HCT116 (cell line): Measurements from ENCODE around the gene ARHGAP33. TPM values are rescaled to one million over a fixed set of nuclear protein-coding genes. Genes with fewer than 3 reads are reported as not detected.

ENCODE experiments used
- ATAC-seq: fragments of 200-7000 bp; cut with Tn5 transposase; 2 replicates; pipeline ENCODE4 v1.9.1; 2020; ENCODE audit warnings: mild to moderate bottlenecking, moderate library complexity
- BruUV-seq: library from RNA; stranded (reverse); fragments of 400-500 nt; replicated peaks from 2 replicates; lab custom pipeline; 2021; lab: Mats Ljungman, UMichigan
- CTCF ChIA-PET: fragments of 300-600 bp; sonication (Branson Sonifier 250); formaldehyde crosslinking; loops from one replicate; lab custom pipeline; 2021; ENCODE audit warnings: antibody characterized with exemption; lab: Charles Lee
- POLR2A ChIA-PET: fragments of 300-600, 350-600 bp; sonication (Branson Sonifier 250); formaldehyde crosslinking; loops from one replicate; lab custom pipeline; 2021; ENCODE audit warnings: antibody characterized with exemption; lab: Charles Lee
- RAD21 ChIA-PET, 2 experiments: fragments of 300-600 bp; sonication (Branson Sonifier 250); formaldehyde crosslinking; loops; one replicate each; lab custom pipeline; 2023; ENCODE audit warnings: low total read pairs in 2 of 2; ENCODE audit not compliant: uncharacterized antibody in 2 of 2, unreplicated experiment in 2 of 2, low non-redundant PET in 1 of 2; lab: Charles Lee
- DNase-seq: peaks from one replicate; pipeline ENCODE4 v3.0.0-alpha.2; 2010; ENCODE audit warnings: low read depth, low spot score
- H2AFZ ChIP-seq: fragments of 200-600 bp; shearing (Covaris generic), sonication (generic); 2 replicates; pipeline ENCODE4 v1.6.1; 2017; ENCODE audit warnings: low read depth, mixed run types, mixed read lengths, antibody characterized with exemption, low read length; ENCODE audit not compliant: poor library complexity, severe bottlenecking
- H3K27ac ChIP-seq: 2 replicates; pipeline ENCODE4 v1.5.1; 2012; ENCODE audit warnings: low read depth, low read length
- H3K27me3 ChIP-seq: fragments of 200-600 bp; sonication (generic); 2 replicates; pipeline ENCODE4 v1.6.1; 2016; ENCODE audit warnings: mixed run types, low read length, mixed read lengths; ENCODE audit not compliant: insufficient read depth
- H3K36me3 ChIP-seq, 2 experiments: fragments of 200-500 bp in 1 of 2; fragments of 200-600 bp in 1 of 2; sonication (Bioruptor generic) in 1 of 2; sonication (generic) in 1 of 2; 2 replicates each; pipeline versions ENCODE4 v1.5.1 to v1.6.1; 2014 to 2016; ENCODE audit warnings: low read length in 2 of 2, inconsistent platforms in 1 of 2, mixed read lengths in 1 of 2, mixed run types in 1 of 2; ENCODE audit not compliant: insufficient read depth in 2 of 2, control insufficient read depth in 1 of 2
- H3K4me1 ChIP-seq, 2 experiments: fragments of 200-600 bp in 1 of 2; sonication (generic) in 1 of 2; 2 replicates each; pipeline versions ENCODE4 v1.5.1 to v1.6.1; 2012 to 2017; ENCODE audit warnings: low read length in 2 of 2, inconsistent platforms in 1 of 2, mild to moderate bottlenecking in 1 of 2, mixed read lengths in 1 of 2, mixed run types in 1 of 2, moderate library complexity in 1 of 2; ENCODE audit not compliant: insufficient read depth in 2 of 2, control insufficient read depth in 1 of 2
- H3K4me2 ChIP-seq: fragments of 200-600 bp; sonication (generic); 2 replicates; pipeline ENCODE4 v1.6.1; 2017; ENCODE audit warnings: mixed run types, low read length, mixed read lengths
- H3K4me3 ChIP-seq, 2 experiments: fragments of 200-600 bp in 1 of 2; sonication (generic) in 1 of 2; replicated peaks in 1 of 2; 2 replicates each; pipeline ENCODE4 v1.5.1; 2011 to 2016; ENCODE audit warnings: low read length in 2 of 2, control low read depth in 1 of 2, low read depth in 1 of 2, mild to moderate bottlenecking in 1 of 2, mixed read lengths in 1 of 2, mixed run types in 1 of 2
- H3K79me2 ChIP-seq: fragments of 200-600 bp; sonication (generic); 2 replicates; pipeline ENCODE4 v1.6.1; 2017; ENCODE audit warnings: mild to moderate bottlenecking, mixed run types, low read length, moderate library complexity, mixed read lengths; ENCODE audit not compliant: insufficient read depth
- H3K9ac ChIP-seq: fragments of 200-600 bp; sonication (generic); 2 replicates; pipeline ENCODE4 v1.6.1; 2016; ENCODE audit warnings: low read length, mixed read lengths
- H3K9me2 ChIP-seq: fragments of 200-600 bp; sonication (generic), shearing (Covaris generic); 2 replicates; pipeline ENCODE4 v1.6.1; 2017; ENCODE audit warnings: mixed run types, mild to moderate bottlenecking, moderate library complexity; ENCODE audit not compliant: insufficient read depth
- H3K9me3 ChIP-seq, 2 experiments: fragments of 200-500 bp in 1 of 2; fragments of 200-600 bp in 1 of 2; sonication (Bioruptor generic) in 1 of 2; sonication (generic) in 1 of 2; 2 replicates each; pipeline ENCODE4 v1.6.1; 2014 to 2017; ENCODE audit warnings: low read length in 2 of 2, mixed read lengths in 2 of 2, inconsistent platforms in 1 of 2, low read depth in 1 of 2, mild to moderate bottlenecking in 1 of 2, mixed run types in 1 of 2, moderate library complexity in 1 of 2; ENCODE audit not compliant: control insufficient read depth in 1 of 2, insufficient read depth in 1 of 2
- H4K20me1 ChIP-seq: fragments of 200-600 bp; sonication (generic), shearing (Covaris generic); 2 replicates; pipeline ENCODE4 v1.6.1; 2017; ENCODE audit warnings: mixed run types, mild to moderate bottlenecking, moderate library complexity; ENCODE audit not compliant: insufficient read depth
- CEBPB ChIP-seq: IDR thresholded peaks from 2 replicates; pipeline ENCODE4 v1.6.1; 2012; ENCODE audit warnings: low read depth
- EGR1 ChIP-seq: IDR thresholded peaks from 2 replicates; pipeline ENCODE4 v1.6.1; 2012; ENCODE audit warnings: low read depth
- POLR2AphosphoS5 ChIP-seq: IDR thresholded peaks from 2 replicates; pipeline ENCODE4 v1.6.1; 2011; ENCODE audit warnings: mild to moderate bottlenecking, low read depth, low read length, moderate library complexity
- RAD21 ChIP-seq: IDR thresholded peaks from 2 replicates; pipeline ENCODE4 v1.6.1; 2012; ENCODE audit warnings: low read depth, mild to moderate bottlenecking
- TCF7L2 ChIP-seq: IDR thresholded peaks from 2 replicates; pipeline ENCODE4 v1.7.0; 2011; ENCODE audit warnings: borderline replicate concordance, inconsistent platforms; ENCODE audit not compliant: insufficient read depth, insufficient read length; ENCODE audit errors: extremely low read depth
- YY1 ChIP-seq: IDR thresholded peaks from 2 replicates; pipeline ENCODE4 v1.6.1; 2011; ENCODE audit warnings: low read length, low read depth, moderate library complexity, mild to moderate bottlenecking; ENCODE audit not compliant: insufficient replicate concordance; ENCODE audit errors: extremely low read depth
- ZNF274 ChIP-seq: fragments of 200-500 bp; sonication (Bioruptor generic); IDR thresholded peaks from 2 replicates; pipeline ENCODE4 v1.6.1; 2014; ENCODE audit warnings: mild to moderate bottlenecking, low read depth, low read length, inconsistent platforms
- intact Hi-C: fragments of 100-400 bp; cut with micrococcal nuclease; formaldehyde crosslinking; loops from 2 replicates; pipeline ENCODE4 v1.10.0; 2022
- total RNA-seq: library from RNA; stranded (reverse); gene quantifications from one replicate; pipeline ENCODE4 v1.2.1, GENCODE V29; 2021; ENCODE audit not compliant: unreplicated experiment
- TF ChIP-seq, protein P1 (sequence below), 3 experiments: fragments of 200-600 bp in 1 of 3; sonication (generic) in 1 of 3; IDR thresholded peaks in 2 of 3; conservative IDR thresholded peaks in 1 of 3; 2 replicates each; pipeline ENCODE4 v1.5.1; 2012 to 2017; ENCODE audit warnings: low read depth in 2 of 3, low read length in 2 of 3, antibody characterized with exemption in 1 of 3, borderline replicate concordance in 1 of 3, control low read depth in 1 of 3, mild to moderate bottlenecking in 1 of 3, mixed read lengths in 1 of 3, mixed run types in 1 of 3, moderate library complexity in 1 of 3; ENCODE audit not compliant: insufficient read depth in 1 of 3
- TF ChIP-seq, protein P2 (sequence below): IDR thresholded peaks from 2 replicates; pipeline ENCODE4 v1.6.1; 2012
- TF ChIP-seq, protein P3 (sequence below): IDR thresholded peaks from 2 replicates; pipeline ENCODE4 v1.6.1; 2011; ENCODE audit warnings: mild to moderate bottlenecking, low read length, moderate library complexity; ENCODE audit not compliant: insufficient replicate concordance; ENCODE audit errors: extremely low read depth

ARHGAP33 gene
- total RNA-seq, 1 experiment from 2014 or later = 30.2 TPM

DNA sequence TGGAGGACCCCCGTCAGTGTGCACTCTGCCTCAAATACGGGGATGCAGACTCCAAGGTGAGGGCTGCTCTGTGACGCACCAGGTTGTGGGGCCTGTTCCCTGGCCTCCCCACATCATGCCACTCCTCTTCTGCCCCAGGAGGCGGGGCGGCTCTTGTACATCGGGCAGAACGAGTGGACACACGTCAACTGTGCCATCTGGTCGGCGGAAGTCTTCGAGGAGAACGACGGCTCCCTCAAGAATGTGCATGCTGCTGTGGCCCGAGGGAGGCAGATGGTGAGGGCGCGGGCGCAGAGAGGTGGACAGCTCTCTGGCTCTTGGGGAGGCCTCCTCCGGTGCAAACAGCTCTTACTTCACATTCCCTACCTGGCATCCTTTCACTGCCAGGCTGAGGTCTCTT, 46.3 kb upstream of the ARHGAP33 start:
- CTCF ChIA-PET = no interaction called here
- H3K36me3 ChIP-seq = peaks cover 55 to 65% of the 10 kb centered on the region in 2 experiments
- H4K20me1 ChIP-seq = no peaks in the 10 kb centered on the region

DNA sequence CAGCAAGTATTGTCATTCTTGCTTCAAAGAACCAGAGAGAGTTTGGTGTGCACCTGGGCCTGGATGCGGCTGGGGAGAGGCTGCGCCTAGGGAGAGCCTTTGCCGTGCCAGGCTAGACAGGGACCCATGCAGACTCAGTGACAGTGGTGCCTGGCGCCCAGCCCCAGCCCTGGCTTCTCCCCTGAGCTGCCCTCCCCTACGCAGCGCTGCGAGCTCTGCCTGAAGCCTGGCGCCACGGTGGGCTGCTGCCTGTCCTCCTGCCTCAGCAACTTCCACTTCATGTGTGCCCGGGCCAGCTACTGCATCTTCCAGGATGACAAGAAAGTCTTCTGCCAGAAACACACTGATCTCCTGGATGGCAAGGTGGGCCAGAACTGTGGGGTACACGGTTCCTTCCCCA, 45.6 kb upstream of the ARHGAP33 start:
- H3K9me3 ChIP-seq = no peaks in the 10 kb centered on the region
- no peak overlapping the region for H3K27ac ChIP-seq
- ATAC-seq = no peak
- no peak for DNase-seq
- H4K20me1 ChIP-seq = no peaks in the 10 kb centered on the region
- peaks cover 51 to 64% of the 10 kb centered on the region in 2 experiments for H3K36me3 ChIP-seq
- ChIA-PET POLR2A (no interaction called here), RAD21 (no interaction called here), CTCF (no interaction called here)
- no peaks in the 10 kb centered on the region for H3K9me2 ChIP-seq
- H3K79me2 ChIP-seq = no peaks in the 10 kb centered on the region
- no peak overlapping the region for H3K4me3 ChIP-seq
- BruUV-seq = no TSS peak
- intact Hi-C loops = no loop called here
- no peak overlapping the region for H3K9ac ChIP-seq
- no peaks in the 10 kb centered on the region for H3K4me1 ChIP-seq
- H3K27me3 ChIP-seq = no peaks in the 10 kb centered on the region
- no peak overlapping the region for H2AFZ ChIP-seq
- no peak overlapping the region for H3K4me2 ChIP-seq
- TF ChIP-seq YY1 (no peak), TCF7L2 (no peak), ZNF274 (no peak), CEBPB (no peak), EGR1 (no peak), RAD21 (no peak), POLR2AphosphoS5 (no peak)
- TF ChIP-seq, protein P1, sequence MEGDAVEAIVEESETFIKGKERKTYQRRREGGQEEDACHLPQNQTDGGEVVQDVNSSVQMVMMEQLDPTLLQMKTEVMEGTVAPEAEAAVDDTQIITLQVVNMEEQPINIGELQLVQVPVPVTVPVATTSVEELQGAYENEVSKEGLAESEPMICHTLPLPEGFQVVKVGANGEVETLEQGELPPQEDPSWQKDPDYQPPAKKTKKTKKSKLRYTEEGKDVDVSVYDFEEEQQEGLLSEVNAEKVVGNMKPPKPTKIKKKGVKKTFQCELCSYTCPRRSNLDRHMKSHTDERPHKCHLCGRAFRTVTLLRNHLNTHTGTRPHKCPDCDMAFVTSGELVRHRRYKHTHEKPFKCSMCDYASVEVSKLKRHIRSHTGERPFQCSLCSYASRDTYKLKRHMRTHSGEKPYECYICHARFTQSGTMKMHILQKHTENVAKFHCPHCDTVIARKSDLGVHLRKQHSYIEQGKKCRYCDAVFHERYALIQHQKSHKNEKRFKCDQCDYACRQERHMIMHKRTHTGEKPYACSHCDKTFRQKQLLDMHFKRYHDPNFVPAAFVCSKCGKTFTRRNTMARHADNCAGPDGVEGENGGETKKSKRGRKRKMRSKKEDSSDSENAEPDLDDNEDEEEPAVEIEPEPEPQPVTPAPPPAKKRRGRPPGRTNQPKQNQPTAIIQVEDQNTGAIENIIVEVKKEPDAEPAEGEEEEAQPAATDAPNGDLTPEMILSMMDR (IDR thresholded peaks at IDR 0.05 in 2 of 3, conservative IDR thresholded peaks at IDR 0.05 in 1 of 3; ENCODE audit: borderline replicate concordance in 1 of 3, insufficient read depth in 1 of 3, low read depth in 2 of 3, low read length in 2 of 3) = no peak
- TF ChIP-seq, protein P2, sequence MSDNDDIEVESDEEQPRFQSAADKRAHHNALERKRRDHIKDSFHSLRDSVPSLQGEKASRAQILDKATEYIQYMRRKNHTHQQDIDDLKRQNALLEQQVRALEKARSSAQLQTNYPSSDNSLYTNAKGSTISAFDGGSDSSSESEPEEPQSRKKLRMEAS = no peak
- TF ChIP-seq, protein P3, sequence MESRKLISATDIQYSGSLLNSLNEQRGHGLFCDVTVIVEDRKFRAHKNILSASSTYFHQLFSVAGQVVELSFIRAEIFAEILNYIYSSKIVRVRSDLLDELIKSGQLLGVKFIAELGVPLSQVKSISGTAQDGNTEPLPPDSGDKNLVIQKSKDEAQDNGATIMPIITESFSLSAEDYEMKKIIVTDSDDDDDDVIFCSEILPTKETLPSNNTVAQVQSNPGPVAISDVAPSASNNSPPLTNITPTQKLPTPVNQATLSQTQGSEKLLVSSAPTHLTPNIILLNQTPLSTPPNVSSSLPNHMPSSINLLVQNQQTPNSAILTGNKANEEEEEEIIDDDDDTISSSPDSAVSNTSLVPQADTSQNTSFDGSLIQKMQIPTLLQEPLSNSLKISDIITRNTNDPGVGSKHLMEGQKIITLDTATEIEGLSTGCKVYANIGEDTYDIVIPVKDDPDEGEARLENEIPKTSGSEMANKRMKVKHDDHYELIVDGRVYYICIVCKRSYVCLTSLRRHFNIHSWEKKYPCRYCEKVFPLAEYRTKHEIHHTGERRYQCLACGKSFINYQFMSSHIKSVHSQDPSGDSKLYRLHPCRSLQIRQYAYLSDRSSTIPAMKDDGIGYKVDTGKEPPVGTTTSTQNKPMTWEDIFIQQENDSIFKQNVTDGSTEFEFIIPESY = no peak

More for the DNA sequence above, 46.3 kb upstream of the ARHGAP33 start:
- Histone ChIP-seq H3K4me2 (no peak overlapping the region), H3K4me1 (no peaks in the 10 kb centered on the region), H3K9me2 (no peaks in the 10 kb centered on the region), H3K79me2 (no peaks in the 10 kb centered on the region), H3K27ac (no peak overlapping the region), H3K4me3 (no peak overlapping the region), H3K27me3 (no peaks in the 10 kb centered on the region), H3K9me3 (no peaks in the 10 kb centered on the region), H3K9ac (no peak overlapping the region), H2AFZ (no peak overlapping the region)
- RAD21 ChIA-PET = no interaction called here
- DNase-seq = no peak
- BruUV-seq = no TSS peak
- TF ChIP-seq, protein P1 (IDR thresholded peaks at IDR 0.05 in 2 of 3, conservative IDR thresholded peaks at IDR 0.05 in 1 of 3; ENCODE audit: borderline replicate concordance in 1 of 3, insufficient read depth in 1 of 3, low read depth in 2 of 3, low read length in 2 of 3) = no peak
- no peak for TF ChIP-seq ZNF274
- POLR2A ChIA-PET = no interaction called here
- intact Hi-C loops = no loop called here
- no peak for ATAC-seq
